Osteoblast (primary cell): Measurements from ENCODE around the gene ZFPM1. TPM values are rescaled to one million over a fixed set of nuclear protein-coding genes. Genes with fewer than 3 reads are reported as not detected.

Experiments
- DNase-seq: peaks from one replicate; pipeline ENCODE4 v3.0.0; 2011; ENCODE audit warnings: low spot score, mixed read lengths; ENCODE audit not compliant: insufficient read length; ENCODE audit errors: missing footprints
- H2AFZ ChIP-seq: 2 replicates; pipeline ENCODE4 v1.6.0; 2011; ENCODE audit warnings: mild to moderate bottlenecking, low read length
- H3K27ac ChIP-seq: 2 replicates; pipeline ENCODE4 v1.5.1; 2011; ENCODE audit warnings: mild to moderate bottlenecking, low read depth, low read length, moderate library complexity
- H3K27me3 ChIP-seq: 2 replicates; pipeline ENCODE4 v1.6.0; 2012; ENCODE audit warnings: mild to moderate bottlenecking, control low read depth, inconsistent platforms, low read length, moderate library complexity; ENCODE audit not compliant: insufficient read depth
- H3K36me3 ChIP-seq: 2 replicates; pipeline ENCODE4 v1.5.1; 2011; ENCODE audit warnings: mild to moderate bottlenecking, low read length, control low read depth, moderate library complexity; ENCODE audit not compliant: insufficient read depth
- H3K4me1 ChIP-seq: 2 replicates; pipeline ENCODE4 v1.5.1; 2011; ENCODE audit warnings: mild to moderate bottlenecking, low read length, control low read depth, moderate library complexity; ENCODE audit not compliant: insufficient read depth
- H3K4me2 ChIP-seq: 2 replicates; pipeline ENCODE4 v1.6.0; 2011; ENCODE audit warnings: mild to moderate bottlenecking, low read length; ENCODE audit not compliant: insufficient read depth
- H3K4me3 ChIP-seq: fragments of 200-600 bp; sonication (generic); 3 replicates; pipeline ENCODE4 v1.5.1; 2012; ENCODE audit warnings: mild to moderate bottlenecking, low read length, inconsistent platforms; ENCODE audit not compliant: insufficient read depth
- H3K79me2 ChIP-seq: 2 replicates; pipeline ENCODE4 v1.6.0; 2012; ENCODE audit warnings: mild to moderate bottlenecking, low read length, control low read depth, inconsistent platforms; ENCODE audit not compliant: insufficient read depth
- H3K9me3 ChIP-seq: 2 replicates; pipeline ENCODE4 v1.5.1; 2011; ENCODE audit warnings: low read depth, low read length, control low read depth
- H4K20me1 ChIP-seq: 2 replicates; pipeline ENCODE4 v1.6.0; 2012; ENCODE audit warnings: mild to moderate bottlenecking, low read length, control low read depth; ENCODE audit not compliant: insufficient read depth
- CTCF ChIP-seq: IDR thresholded peaks from 2 replicates; pipeline ENCODE4 v1.5.1; 2011; ENCODE audit warnings: mild to moderate bottlenecking, low read depth, low read length, moderate library complexity; ENCODE audit errors: extremely low read depth
- total RNA-seq: library from RNA; depleted of rRNA; stranded (reverse); fragments of >200 nt; gene quantifications from 2 replicates; pipeline ENCODE4 v1.2.3, GENCODE V29; 2012

ZFPM1 gene
- total RNA-seq, 1 donor, result 2.2 TPM

GRCh38 chr16:88447881-88448280 lies 5.2 kb upstream of the ZFPM1 start:
- no peak overlapping the region for H2AFZ ChIP-seq
- DNase-seq, result no peak
- H3K36me3 ChIP-seq, result no peaks in the 10 kb centered on the region
- H3K4me2 ChIP-seq, result no peak overlapping the region
- H3K4me3 ChIP-seq, result no peak overlapping the region
- H4K20me1 ChIP-seq, result peaks cover 2% of the 10 kb centered on the region
- H3K79me2 ChIP-seq, result no peaks in the 10 kb centered on the region
- peaks cover 5% of the 10 kb centered on the region for H3K4me1 ChIP-seq
- peaks cover 21% of the 10 kb centered on the region for H3K27me3 ChIP-seq
- no peak overlapping the region for H3K27ac ChIP-seq
- no peaks in the 10 kb centered on the region for H3K9me3 ChIP-seq
- TF ChIP-seq CTCF, result no peak

GRCh38 chr16:88448461-88449266 lies 4.4 kb upstream of the ZFPM1 start:
- Histone ChIP-seq H3K4me2 (no peak overlapping the region), H3K4me1 (peaks cover 5% of the 10 kb centered on the region), H2AFZ (no peak overlapping the region), H4K20me1 (peaks cover 2% of the 10 kb centered on the region), H3K36me3 (no peaks in the 10 kb centered on the region), H3K27me3 (peaks cover 21% of the 10 kb centered on the region), H3K27ac (no peak overlapping the region), H3K4me3 (no peak overlapping the region), H3K79me2 (no peaks in the 10 kb centered on the region), H3K9me3 (no peaks in the 10 kb centered on the region)
- DNase-seq, result no peak
- no peak for TF ChIP-seq CTCF

GRCh38 chr16:88449267-88449561 lies 3.9 kb upstream of the ZFPM1 start:
- Histone ChIP-seq H4K20me1 (peaks cover 2% of the 10 kb centered on the region), H2AFZ (no peak overlapping the region), H3K79me2 (no peaks in the 10 kb centered on the region), H3K36me3 (no peaks in the 10 kb centered on the region), H3K4me3 (no peak overlapping the region), H3K9me3 (no peaks in the 10 kb centered on the region), H3K4me2 (no peak overlapping the region), H3K4me1 (peaks cover 5% of the 10 kb centered on the region), H3K27ac (no peak overlapping the region), H3K27me3 (peaks cover 23% of the 10 kb centered on the region)
- TF ChIP-seq CTCF, result no peak
- no peak for DNase-seq

GRCh38 chr16:88451586-88452481 lies 1.2 kb upstream of the ZFPM1 start:
- Histone ChIP-seq H2AFZ (peak overlapping the region; percentile 81), H4K20me1 (peaks cover 6% of the 10 kb centered on the region), H3K4me2 (peak overlapping the region; percentile 63), H3K4me3 (no peak overlapping the region), H3K36me3 (no peaks in the 10 kb centered on the region), H3K27me3 (peaks cover 20% of the 10 kb centered on the region), H3K27ac (no peak overlapping the region), H3K79me2 (no peaks in the 10 kb centered on the region), H3K9me3 (no peaks in the 10 kb centered on the region), H3K4me1 (peaks cover 14% of the 10 kb centered on the region)
- TF ChIP-seq CTCF, result no peak
- no peak for DNase-seq
